CD4-positive, alpha-beta T cell treated with Interferon alpha-2 for 1 hour (primary cell): ENCODE measurements around the gene SPINK13.
"Not testable (repeated sequence)": the region's sequence is repeated elsewhere in the genome, so short reads cannot be mapped to it uniquely, and the experiment has no call there.

ENCODE experiments used
- DNase-seq, 2 donors: peaks; one replicate each; pipeline ENCODE4 v3.0.0-alpha.2; 2020 to 2022

Gene SPINK13

GRCh38 chr5:148268566-148268965 is at the start of gene SPINK13:
Gene SPINK13 (plus strand): TSS chr5:148268794. CDS start chr5:148270073, 1,279 bp downstream.
- DNase-seq: no peak

GRCh38 chr5:148221508-148221907 is 47.1 kb upstream of the SPINK13 start:
- DNase-seq: no peak

GRCh38 chr5:148224117-148224742 is 44.4 kb upstream of the SPINK13 start:
- no peak for DNase-seq

GRCh38 chr5:148228392-148228984 is 40.1 kb upstream of the SPINK13 start:
- DNase-seq: no peak

- DNase-seq: no peak
These were observed 38.8 kb upstream of the SPINK13 start for GRCh38 chr5:148229840-148230239.

GRCh38 chr5:148230240-148230639 is 38.4 kb upstream of the SPINK13 start:
- no peak for DNase-seq

GRCh38 chr5:148237785-148238417 is 30.7 kb upstream of the SPINK13 start:
- no peak for DNase-seq

- no peak for DNase-seq
These were observed 30.2 kb upstream of the SPINK13 start, which contains the start of gene MARCOL for GRCh38 chr5:148238418-148238794. Gene MARCOL (plus strand): TSS chr5:148238525. CDS start chr5:148238598, 73 bp downstream.

- DNase-seq: no peak
These were observed 19.7 kb upstream of the SPINK13 start for GRCh38 chr5:148248894-148249293.

- no peak for DNase-seq
These were observed 13.1 kb upstream of the SPINK13 start for GRCh38 chr5:148255456-148255855.

- no peak for DNase-seq
These were observed 9.3 kb upstream of the SPINK13 start for GRCh38 chr5:148259288-148259687.

- no peak for DNase-seq
These were observed 7.4 kb upstream of the SPINK13 start for GRCh38 chr5:148261221-148261620.

GRCh38 chr5:148267962-148268361 is 632 bp upstream of the SPINK13 start:
- no peak for DNase-seq

- DNase-seq: not testable (repeated sequence)
These were observed 6.5 kb downstream of the SPINK13 start for GRCh38 chr5:148275129-148275528.

GRCh38 chr5:148280893-148281292 is 12.3 kb downstream of the SPINK13 start:
- not testable (repeated sequence) for DNase-seq

- DNase-seq: not testable (repeated sequence)
These were observed 12.7 kb downstream of the SPINK13 start for GRCh38 chr5:148281336-148281735.

GRCh38 chr5:148290271-148291195 is 21.9 kb downstream of the SPINK13 start:
- DNase-seq: no peak

- DNase-seq: no peak
These were observed 29.1 kb downstream of the SPINK13 start for GRCh38 chr5:148297731-148298130.

GRCh38 chr5:148306446-148306845 is 37.9 kb downstream of the SPINK13 start:
- DNase-seq: no peak

GRCh38 chr5:148309019-148309418 is 40.4 kb downstream of the SPINK13 start:
- no peak for DNase-seq

GRCh38 chr5:148309746-148310145 is 41.2 kb downstream of the SPINK13 start:
- no peak for DNase-seq

GRCh38 chr5:148311484-148311883 is 42.9 kb downstream of the SPINK13 start:
- no peak for DNase-seq

- no peak for DNase-seq
These were observed 43.6 kb downstream of the SPINK13 start, which contains the start of gene SPINK7 for GRCh38 chr5:148312153-148312552. Gene SPINK7 (plus strand): TSS chr5:148312423. CDS start chr5:148312484, 61 bp downstream.
